ENCODE data around the gene ALDH1B1. TPM values are rescaled to one million over a fixed set of nuclear protein-coding genes. Genes with fewer than 3 reads are reported as not detected.
A peak's percentile ranks its signal among the peaks of the same experiment; 100 is the strongest.

ALDH1B1 gene
- total and polyA plus RNA-seq, 9 of the 15 experiments (the other 6 are each of a cell fraction or from before 2014, with no cell fraction given), result 8.6 to 46.5 (median 30.8) TPM

GRCh38 chr9:38387751-38388150 is 4.8 kb upstream of the ALDH1B1 start (continued):
- TF ChIP-seq RNF219 (CRISPR knock-in tag; IDR thresholded peaks at IDR 0.05) (no peak), KDM1A (IDR thresholded peaks at IDR 0.05) (peak in 1 of 2 experiments; percentile 62; a peak in 2 of 4 replicates), C11orf30 (IDR thresholded peaks at IDR 0.05; ENCODE audit: low read depth) (no peak), ADNP (tag; IDR thresholded peaks at IDR 0.05) (peak; percentile 84), ZNF740 (CRISPR knock-in tag; IDR thresholded peaks at IDR 0.05) (no peak), ZNF740 (tag; IDR thresholded peaks at IDR 0.05) (no peak), ESRRA (IDR thresholded peaks at IDR 0.05; ENCODE audit: borderline replicate concordance, low read depth) (peak; percentile 8; the same call in 1 of the 2 replicates), GATAD2A (IDR thresholded peaks at IDR 0.05) (no peak), RUNX1 (IDR thresholded peaks at IDR 0.05; ENCODE audit: low read depth) (no peak), TRIM24 (IDR thresholded peaks at IDR 0.05) (0 out of 4 replicates have a peak, but pooled peaks of 1 of the 2 experiments have one; percentile 13), STAT5B (CRISPR knock-in tag; IDR thresholded peaks at IDR 0.05) (no peak), E2F4 (CRISPR knock-in tag; IDR thresholded peaks at IDR 0.05; ENCODE audit: low read depth) (no peak), GTF3C2 (IDR thresholded peaks at IDR 0.05; ENCODE audit: borderline replicate concordance, extremely low read depth, insufficient read length) (no peak), XRCC4 (IDR thresholded peaks at IDR 0.05; ENCODE audit: extremely low read depth, insufficient read depth, insufficient read length) (no peak)
- TF ChIP-seq, protein P1, sequence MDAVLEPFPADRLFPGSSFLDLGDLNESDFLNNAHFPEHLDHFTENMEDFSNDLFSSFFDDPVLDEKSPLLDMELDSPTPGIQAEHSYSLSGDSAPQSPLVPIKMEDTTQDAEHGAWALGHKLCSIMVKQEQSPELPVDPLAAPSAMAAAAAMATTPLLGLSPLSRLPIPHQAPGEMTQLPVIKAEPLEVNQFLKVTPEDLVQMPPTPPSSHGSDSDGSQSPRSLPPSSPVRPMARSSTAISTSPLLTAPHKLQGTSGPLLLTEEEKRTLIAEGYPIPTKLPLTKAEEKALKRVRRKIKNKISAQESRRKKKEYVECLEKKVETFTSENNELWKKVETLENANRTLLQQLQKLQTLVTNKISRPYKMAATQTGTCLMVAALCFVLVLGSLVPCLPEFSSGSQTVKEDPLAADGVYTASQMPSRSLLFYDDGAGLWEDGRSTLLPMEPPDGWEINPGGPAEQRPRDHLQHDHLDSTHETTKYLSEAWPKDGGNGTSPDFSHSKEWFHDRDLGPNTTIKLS (IDR thresholded peaks at IDR 0.05; ENCODE audit: borderline replicate concordance, low read depth), result no peak
- TF ChIP-seq, protein P2, sequence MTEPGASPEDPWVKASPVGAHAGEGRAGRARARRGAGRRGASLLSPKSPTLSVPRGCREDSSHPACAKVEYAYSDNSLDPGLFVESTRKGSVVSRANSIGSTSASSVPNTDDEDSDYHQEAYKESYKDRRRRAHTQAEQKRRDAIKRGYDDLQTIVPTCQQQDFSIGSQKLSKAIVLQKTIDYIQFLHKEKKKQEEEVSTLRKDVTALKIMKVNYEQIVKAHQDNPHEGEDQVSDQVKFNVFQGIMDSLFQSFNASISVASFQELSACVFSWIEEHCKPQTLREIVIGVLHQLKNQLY (CRISPR knock-in tag; conservative IDR thresholded peaks at IDR 0.05), result no peak
